ENCODE results near the gene CDC14A.

CDC14A gene

GRCh38 chr1:100347009-100347966 is 5.0 kb upstream of the CDC14A start:
- Mint-ChIP-seq H3K36me3 (ENCODE audit: low read depth) (no peaks in the 10 kb centered on the region), H3K4me3 (no peak overlapping the region), H3K27ac (no peak overlapping the region), H3K27me3 (ENCODE audit: low read depth) (peaks cover 9% of the 10 kb centered on the region), H3K9me3 (no peaks in the 10 kb centered on the region), H3K4me1 (ENCODE audit: low read depth) (peaks cover 6% of the 10 kb centered on the region)

GRCh38 chr1:100348549-100349144 is 3.7 kb upstream of the CDC14A start:
- Mint-ChIP-seq H3K27ac (no peak overlapping the region), H3K27me3 (ENCODE audit: low read depth) (peaks cover 9% of the 10 kb centered on the region), H3K9me3 (no peaks in the 10 kb centered on the region), H3K4me3 (no peak overlapping the region), H3K36me3 (ENCODE audit: low read depth) (peaks cover 8% of the 10 kb centered on the region), H3K4me1 (ENCODE audit: low read depth) (peaks cover 8% of the 10 kb centered on the region)

DNA sequence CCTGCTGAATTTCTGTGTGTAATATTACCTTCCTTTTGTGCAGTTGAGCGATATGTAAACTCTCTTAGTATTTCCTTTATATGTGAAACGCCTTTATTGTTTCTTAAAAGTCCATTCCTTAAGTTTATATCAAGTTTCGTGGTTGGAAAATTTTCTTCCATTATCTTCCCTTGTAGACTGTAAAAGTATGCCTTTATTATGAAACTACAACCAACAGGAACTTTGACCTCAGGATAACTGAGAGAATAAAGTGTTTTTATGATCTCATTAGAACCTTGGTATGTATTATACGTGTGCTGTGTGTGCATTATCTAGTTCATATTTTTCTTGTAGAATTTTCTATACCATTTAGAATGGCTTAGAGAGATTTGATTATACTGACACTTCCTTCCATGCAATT is 3.1 kb upstream of the CDC14A start:
- H3K36me3 Mint-ChIP-seq (ENCODE audit: low read depth), result peaks cover 14% of the 10 kb centered on the region
- H3K27ac Mint-ChIP-seq, result no peak overlapping the region
- H3K27me3 Mint-ChIP-seq (ENCODE audit: low read depth), result peaks cover 4% of the 10 kb centered on the region
- H3K4me1 Mint-ChIP-seq (ENCODE audit: low read depth), result peaks cover 14% of the 10 kb centered on the region
- no peaks in the 10 kb centered on the region for H3K9me3 Mint-ChIP-seq
- H3K4me3 Mint-ChIP-seq, result no peak overlapping the region

DNA sequence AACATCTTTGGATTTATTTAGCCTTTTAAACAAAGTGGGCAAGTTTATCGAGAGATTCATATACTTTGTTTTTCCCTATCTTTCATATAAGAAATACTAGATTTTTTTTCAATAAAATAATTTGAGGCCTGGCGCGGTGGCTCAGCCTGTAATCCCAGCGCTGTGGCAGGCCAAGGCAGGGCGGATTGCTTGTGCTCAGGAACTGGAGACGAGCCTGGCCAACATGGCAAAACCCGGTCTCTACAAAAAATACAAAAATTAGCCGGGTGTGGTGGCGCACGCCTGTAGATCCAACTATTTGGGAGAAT is 1.6 kb upstream of the CDC14A start:
- peak overlapping the region; percentile 92 for H3K27ac Mint-ChIP-seq
- peaks cover 28% of the 10 kb centered on the region for H3K4me1 Mint-ChIP-seq (ENCODE audit: low read depth)
- H3K36me3 Mint-ChIP-seq (ENCODE audit: low read depth), result peaks cover 28% of the 10 kb centered on the region
- peak overlapping the region; percentile 93 for H3K4me3 Mint-ChIP-seq
- no peaks in the 10 kb centered on the region for H3K9me3 Mint-ChIP-seq
- peaks cover 4% of the 10 kb centered on the region for H3K27me3 Mint-ChIP-seq (ENCODE audit: low read depth)

DNA sequence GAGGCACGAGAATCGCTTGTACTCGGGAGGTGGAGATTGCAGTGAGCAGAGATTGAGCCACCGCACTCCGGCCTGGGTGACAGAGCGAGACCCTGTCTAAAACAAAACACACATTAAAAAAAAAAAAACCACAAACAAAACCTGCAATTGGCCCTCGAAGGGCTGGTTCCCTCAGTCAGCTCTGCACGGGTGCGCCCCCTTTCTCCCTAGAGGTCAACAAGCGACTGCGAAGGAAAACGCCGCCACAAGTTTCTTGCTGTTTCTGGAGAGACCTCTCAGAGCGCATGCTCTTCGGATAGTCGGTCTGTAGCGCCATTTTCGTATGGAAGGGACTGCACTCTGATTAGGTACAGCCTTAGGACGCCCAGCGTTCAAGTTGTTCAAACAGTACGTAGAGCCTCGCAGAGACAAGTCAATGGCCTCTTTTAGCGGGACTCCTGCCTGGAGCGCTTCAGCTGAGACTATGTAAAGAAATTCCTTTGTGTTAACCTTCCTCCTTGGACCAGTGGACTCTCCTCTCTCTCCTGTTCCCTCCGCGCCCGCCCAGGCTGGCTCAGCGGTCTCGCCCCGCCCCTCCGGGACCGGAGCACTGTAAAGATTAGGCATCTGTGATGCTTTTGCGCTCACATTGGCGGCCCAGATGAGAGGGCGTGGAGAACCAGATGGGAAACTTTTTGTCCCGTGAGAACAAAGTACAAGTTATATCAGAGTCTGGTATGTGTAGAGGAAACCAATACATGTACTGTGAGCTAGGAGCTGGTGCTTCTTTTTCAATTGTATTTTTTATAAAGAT is 1.0 kb upstream of the CDC14A start:
- peak overlapping the region; percentile 92 for H3K27ac Mint-ChIP-seq
- H3K4me3 Mint-ChIP-seq, result peak overlapping the region; percentile 93
- H3K27me3 Mint-ChIP-seq (ENCODE audit: low read depth), result peaks cover 4% of the 10 kb centered on the region
- peaks cover 34% of the 10 kb centered on the region for H3K36me3 Mint-ChIP-seq (ENCODE audit: low read depth)
- no peaks in the 10 kb centered on the region for H3K9me3 Mint-ChIP-seq
- H3K4me1 Mint-ChIP-seq (ENCODE audit: low read depth), result peaks cover 34% of the 10 kb centered on the region

GRCh38 chr1:100353071-100353801 is 930 bp downstream of the CDC14A start:
- peaks cover 43% of the 10 kb centered on the region for H3K4me1 Mint-ChIP-seq (ENCODE audit: low read depth)
- H3K27ac Mint-ChIP-seq, result peak overlapping the region; percentile 96
- peak overlapping the region; percentile 95 for H3K4me3 Mint-ChIP-seq
- H3K27me3 Mint-ChIP-seq (ENCODE audit: low read depth), result no peaks in the 10 kb centered on the region
- no peaks in the 10 kb centered on the region for H3K9me3 Mint-ChIP-seq
- peaks cover 42% of the 10 kb centered on the region for H3K36me3 Mint-ChIP-seq (ENCODE audit: low read depth)

DNA sequence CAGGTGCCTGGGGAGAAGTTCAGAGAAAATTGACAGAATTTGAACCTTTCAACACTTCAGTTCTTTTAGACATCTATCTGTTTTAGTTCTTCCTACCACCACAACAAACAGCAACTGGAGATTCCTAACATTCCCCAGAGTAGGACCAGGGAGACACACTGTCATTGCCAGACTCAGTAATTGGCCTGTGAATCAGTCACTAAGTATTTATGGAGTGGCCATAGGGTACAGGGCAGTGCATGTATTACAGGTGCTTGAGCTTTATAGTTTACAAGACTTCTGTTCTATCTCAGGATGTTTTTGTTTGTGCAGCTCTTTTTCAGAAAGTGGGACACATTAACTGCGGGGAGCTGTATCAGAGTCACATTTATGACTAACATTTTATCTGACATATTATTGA is 1.7 kb downstream of the CDC14A start:
- H3K36me3 Mint-ChIP-seq (ENCODE audit: low read depth), result peaks cover 45% of the 10 kb centered on the region
- H3K9me3 Mint-ChIP-seq, result no peaks in the 10 kb centered on the region
- no peaks in the 10 kb centered on the region for H3K27me3 Mint-ChIP-seq (ENCODE audit: low read depth)
- peak overlapping the region; percentile 96 for H3K27ac Mint-ChIP-seq
- peaks cover 46% of the 10 kb centered on the region for H3K4me1 Mint-ChIP-seq (ENCODE audit: low read depth)
- H3K4me3 Mint-ChIP-seq, result peak overlapping the region; percentile 95

- Mint-ChIP-seq H3K4me1 (ENCODE audit: low read depth) (peaks cover 50% of the 10 kb centered on the region), H3K27me3 (ENCODE audit: low read depth) (no peaks in the 10 kb centered on the region), H3K4me3 (peak overlapping the region; percentile 95), H3K27ac (peak overlapping the region; percentile 55), H3K36me3 (ENCODE audit: low read depth) (peaks cover 50% of the 10 kb centered on the region), H3K9me3 (no peaks in the 10 kb centered on the region)
These were observed 2.7 kb downstream of the CDC14A start for GRCh38 chr1:100354971-100355394.

DNA sequence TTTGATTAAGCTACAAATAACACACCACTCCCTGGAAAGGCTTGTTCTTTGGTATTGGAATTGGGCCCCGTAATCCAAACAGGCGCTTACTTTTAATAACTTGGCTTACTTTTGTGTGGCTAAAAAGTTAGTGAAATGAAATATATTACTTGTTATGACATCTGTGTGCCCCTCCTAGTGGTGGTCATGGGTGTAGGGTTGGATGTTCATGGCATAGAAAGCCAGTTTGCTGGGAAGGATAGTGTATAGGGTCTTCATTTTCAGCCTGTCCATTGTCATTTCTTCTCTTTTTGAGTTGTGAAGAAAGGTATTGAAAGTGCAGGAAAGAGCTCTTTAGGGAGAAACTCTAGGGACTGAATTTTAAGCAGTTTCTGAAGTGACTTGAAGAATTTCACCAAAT is 5.9 kb downstream of the CDC14A start:
- Mint-ChIP-seq H3K36me3 (ENCODE audit: low read depth) (peaks cover 66% of the 10 kb centered on the region), H3K9me3 (no peaks in the 10 kb centered on the region), H3K27ac (no peak overlapping the region), H3K4me3 (no peak overlapping the region), H3K27me3 (ENCODE audit: low read depth) (no peaks in the 10 kb centered on the region), H3K4me1 (ENCODE audit: low read depth) (peaks cover 59% of the 10 kb centered on the region)

GRCh38 chr1:100359139-100359538 is 6.8 kb downstream of the CDC14A start:
- Mint-ChIP-seq H3K36me3 (ENCODE audit: low read depth) (peaks cover 56% of the 10 kb centered on the region), H3K9me3 (no peaks in the 10 kb centered on the region), H3K27ac (no peak overlapping the region), H3K27me3 (ENCODE audit: low read depth) (no peaks in the 10 kb centered on the region), H3K4me3 (no peak overlapping the region), H3K4me1 (ENCODE audit: low read depth) (peaks cover 52% of the 10 kb centered on the region)

GRCh38 chr1:100360790-100361510 is 8.6 kb downstream of the CDC14A start:
- Mint-ChIP-seq H3K27me3 (ENCODE audit: low read depth) (no peaks in the 10 kb centered on the region), H3K4me3 (no peak overlapping the region), H3K27ac (no peak overlapping the region), H3K36me3 (ENCODE audit: low read depth) (peaks cover 55% of the 10 kb centered on the region), H3K9me3 (no peaks in the 10 kb centered on the region), H3K4me1 (ENCODE audit: low read depth) (peaks cover 50% of the 10 kb centered on the region)

DNA sequence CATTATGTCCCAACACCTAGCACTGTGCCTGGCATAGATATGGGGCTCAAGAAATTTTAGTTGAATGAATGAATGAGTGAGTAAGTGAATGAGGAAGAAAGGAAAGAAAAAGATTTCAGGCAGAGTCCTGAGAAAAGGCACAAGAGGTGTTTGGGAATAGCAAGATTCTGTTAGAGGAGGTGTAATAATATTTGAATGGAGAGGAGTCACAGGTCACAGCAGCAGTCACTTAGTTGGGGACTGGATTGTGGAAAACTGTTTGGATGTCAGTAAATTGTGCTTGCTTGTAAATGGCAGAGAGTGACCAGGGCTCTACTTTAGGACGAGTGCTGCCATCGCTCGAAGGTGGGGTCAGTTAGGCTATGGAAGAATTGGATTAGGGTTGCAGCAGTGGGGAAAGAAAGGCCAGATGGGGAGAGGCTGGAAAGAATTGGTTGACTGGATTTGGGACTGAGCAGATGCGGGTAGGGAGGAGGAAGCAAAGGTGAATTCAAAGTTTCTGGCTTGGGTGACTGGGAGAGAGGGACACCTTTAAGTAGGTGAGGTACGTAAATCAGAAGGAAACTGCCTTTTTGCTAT is 9.3 kb downstream of the CDC14A start:
- no peaks in the 10 kb centered on the region for H3K9me3 Mint-ChIP-seq
- H3K4me1 Mint-ChIP-seq (ENCODE audit: low read depth), result peaks cover 48% of the 10 kb centered on the region
- no peak overlapping the region for H3K4me3 Mint-ChIP-seq
- peak overlapping the region; percentile 20 for H3K27ac Mint-ChIP-seq
- peaks cover 56% of the 10 kb centered on the region for H3K36me3 Mint-ChIP-seq (ENCODE audit: low read depth)
- no peaks in the 10 kb centered on the region for H3K27me3 Mint-ChIP-seq (ENCODE audit: low read depth)

DNA sequence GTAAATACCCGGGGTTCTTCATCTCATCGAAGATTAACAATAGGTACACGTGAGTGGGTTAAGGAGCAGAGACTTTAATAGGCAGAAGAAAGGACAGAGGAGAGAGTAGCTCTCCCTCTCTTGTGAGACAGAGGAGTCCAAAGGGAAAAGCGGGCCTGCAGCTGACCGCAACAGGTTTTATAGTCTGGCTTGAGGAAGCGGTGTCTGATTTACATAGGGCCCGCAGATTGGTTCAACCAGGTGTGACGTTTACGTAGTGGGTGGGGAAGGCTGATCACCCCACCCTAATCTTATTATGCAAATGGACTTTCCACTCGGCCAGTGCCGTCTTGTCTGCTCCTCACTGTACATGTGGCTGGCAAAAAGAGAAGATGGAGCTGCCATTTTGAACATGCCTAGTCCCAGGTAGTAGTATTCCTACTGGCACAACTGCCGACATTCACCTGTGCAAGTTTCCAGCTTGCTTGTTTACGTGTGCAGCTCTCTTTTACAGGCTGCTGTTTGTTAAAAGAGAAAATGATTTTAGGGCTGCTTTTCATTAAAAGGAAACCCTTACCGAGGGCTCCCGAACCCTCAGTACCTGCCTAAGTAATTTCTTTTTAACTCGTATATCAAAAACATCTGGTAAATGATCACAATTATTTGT is 10.6 kb downstream of the CDC14A start:
- Mint-ChIP-seq H3K4me3 (no peak overlapping the region), H3K9me3 (no peaks in the 10 kb centered on the region), H3K27me3 (ENCODE audit: low read depth) (no peaks in the 10 kb centered on the region), H3K4me1 (ENCODE audit: low read depth) (peaks cover 47% of the 10 kb centered on the region), H3K27ac (no peak overlapping the region), H3K36me3 (ENCODE audit: low read depth) (peaks cover 59% of the 10 kb centered on the region)
